ENCODE results near the gene ZNF581. TPM values are rescaled to one million over a fixed set of nuclear protein-coding genes. Genes with fewer than 3 reads are reported as not detected.

ZNF581 gene
- total RNA-seq, 1 experiment from 2014 or later = 65.1 TPM

GRCh38 chr19:55613396-55613795, 30.1 kb upstream of the ZNF581 start:
- Mint-ChIP-seq H3K9me3 (no peaks in the 10 kb centered on the region), H3K27me3 (ENCODE audit: low read depth) (no peaks in the 10 kb centered on the region; the same call in 1 of the 2 replicates), H3K4me3 (peak overlapping the region in 1 of 2 experiments; percentile 14; a peak in 1 of 5 replicates), H3K27ac (no peak overlapping the region; a peak in 1 of 7 replicates), H3K4me1 (peaks cover 0 to 2% of the 10 kb centered on the region in 2 experiments; a peak in 1 of 4 replicates), H3K36me3 (ENCODE audit: insufficient read depth in 1 of 3, low read depth in 3 of 3) (peaks cover 15 to 41% (median 36%) of the 10 kb centered on the region in 3 experiments)
- no peak for DNase-seq
- Histone ChIP-seq H3K9ac (ENCODE audit: extremely low read depth, insufficient read length, low read length) (no peak overlapping the region), H3K18ac (ENCODE audit: insufficient read length, low read depth, low read length) (no peak overlapping the region), H3K56ac (ENCODE audit: insufficient read length, low read depth, low read length) (no peak overlapping the region), H2BK20ac (ENCODE audit: low read depth, low read length, poor library complexity, severe bottlenecking) (no peak overlapping the region), H4K91ac (ENCODE audit: insufficient read length, low read depth, low read length) (no peak overlapping the region), H2BK15ac (ENCODE audit: low read depth, low read length) (no peak overlapping the region), H4K20me1 (ENCODE audit: control insufficient read depth, insufficient read depth, insufficient read length) (no peaks in the 10 kb centered on the region), H3K27me3 (ENCODE audit: insufficient read depth, low read length) (no peaks in the 10 kb centered on the region), H3K14ac (ENCODE audit: insufficient read depth, low read length) (no peak overlapping the region), H3K79me2 (ENCODE audit: insufficient read depth, low read length) (0 out of 2 replicates have a peak, but pooled peaks cover 1% of the 10 kb centered on the region), H2BK120ac (ENCODE audit: low read depth, low read length, poor library complexity, severe bottlenecking) (no peak overlapping the region), H4K8ac (replicated peaks; ENCODE audit: insufficient read length, low read depth, low read length) (no peak overlapping the region), H2BK5ac (ENCODE audit: insufficient read length, low read length) (no peak overlapping the region), H4K5ac (ENCODE audit: insufficient read length, low read depth, low read length) (no peak overlapping the region), H2AFZ (ENCODE audit: low read length) (no peak overlapping the region), H3K27ac (ENCODE audit: insufficient read length, low read depth, low read length) (no peak overlapping the region), H3K4me2 (ENCODE audit: insufficient read depth, insufficient read length, low read length) (no peak overlapping the region), H3T11ph (ENCODE audit: low read length) (no peak overlapping the region), H3K9me3 (ENCODE audit: control insufficient read depth, low read depth, low read length) (no peaks in the 10 kb centered on the region), H3K23ac (ENCODE audit: insufficient read length, low read depth, low read length) (no peak overlapping the region), H3K4ac (ENCODE audit: low read depth, low read length) (no peak overlapping the region), H3K79me1 (ENCODE audit: insufficient read depth, low read depth, low read length, poor library complexity, severe bottlenecking) (no peaks in the 10 kb centered on the region), H3K23me2 (ENCODE audit: insufficient read length, low read depth, low read length, poor library complexity, severe bottlenecking) (no peaks in the 10 kb centered on the region), H3K4me1 (ENCODE audit: insufficient read depth, low read length) (no peaks in the 10 kb centered on the region), H2AK5ac (ENCODE audit: insufficient read length, low read length) (no peak overlapping the region), H2BK12ac (ENCODE audit: insufficient read length, low read depth, low read length) (no peak overlapping the region)
- no CpG with 5 or more reads among the region's 27 CpGs for WGBS (ENCODE audit: extremely low coverage, insufficient read length, low lambda C conversion rate)
- TF ChIP-seq, protein P1, sequence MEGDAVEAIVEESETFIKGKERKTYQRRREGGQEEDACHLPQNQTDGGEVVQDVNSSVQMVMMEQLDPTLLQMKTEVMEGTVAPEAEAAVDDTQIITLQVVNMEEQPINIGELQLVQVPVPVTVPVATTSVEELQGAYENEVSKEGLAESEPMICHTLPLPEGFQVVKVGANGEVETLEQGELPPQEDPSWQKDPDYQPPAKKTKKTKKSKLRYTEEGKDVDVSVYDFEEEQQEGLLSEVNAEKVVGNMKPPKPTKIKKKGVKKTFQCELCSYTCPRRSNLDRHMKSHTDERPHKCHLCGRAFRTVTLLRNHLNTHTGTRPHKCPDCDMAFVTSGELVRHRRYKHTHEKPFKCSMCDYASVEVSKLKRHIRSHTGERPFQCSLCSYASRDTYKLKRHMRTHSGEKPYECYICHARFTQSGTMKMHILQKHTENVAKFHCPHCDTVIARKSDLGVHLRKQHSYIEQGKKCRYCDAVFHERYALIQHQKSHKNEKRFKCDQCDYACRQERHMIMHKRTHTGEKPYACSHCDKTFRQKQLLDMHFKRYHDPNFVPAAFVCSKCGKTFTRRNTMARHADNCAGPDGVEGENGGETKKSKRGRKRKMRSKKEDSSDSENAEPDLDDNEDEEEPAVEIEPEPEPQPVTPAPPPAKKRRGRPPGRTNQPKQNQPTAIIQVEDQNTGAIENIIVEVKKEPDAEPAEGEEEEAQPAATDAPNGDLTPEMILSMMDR (conservative IDR thresholded peaks at IDR 0.05) = no peak

Measured in H9 (cell line).